T-helper 22 cell (primary cell): ENCODE results near the gene HLA-A.
A peak's percentile ranks its signal among the peaks of the same experiment; 100 is the strongest.
"Not testable (repeated sequence)": the region's sequence is repeated elsewhere in the genome, so short reads cannot be mapped to it uniquely, and the experiment has no call there.

Experiments
- DNase-seq: peaks from one replicate; pipeline ENCODE4 v3.0.0-alpha.2; 2020; ENCODE audit warnings: low read depth

The HLA-A gene

DNA sequence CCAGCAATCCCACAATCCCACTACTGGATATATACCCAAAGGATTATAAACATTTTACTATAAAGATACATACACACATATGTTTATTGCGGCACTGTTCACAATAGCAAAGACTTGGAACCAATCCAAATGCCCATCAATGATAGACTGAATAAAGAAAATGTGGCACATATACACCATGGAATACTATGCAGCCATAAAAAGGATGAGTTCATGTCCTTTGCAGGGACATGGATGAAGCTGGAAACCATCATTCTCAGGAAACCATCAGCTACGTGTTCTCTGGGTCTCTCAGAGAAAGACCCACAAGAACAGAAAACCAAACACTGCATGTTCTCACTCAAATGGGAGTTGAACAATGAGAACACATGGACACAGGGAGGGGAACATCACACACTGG is 21.4 kb downstream of the HLA-A start:
- DNase-seq = not testable (repeated sequence)

DNA sequence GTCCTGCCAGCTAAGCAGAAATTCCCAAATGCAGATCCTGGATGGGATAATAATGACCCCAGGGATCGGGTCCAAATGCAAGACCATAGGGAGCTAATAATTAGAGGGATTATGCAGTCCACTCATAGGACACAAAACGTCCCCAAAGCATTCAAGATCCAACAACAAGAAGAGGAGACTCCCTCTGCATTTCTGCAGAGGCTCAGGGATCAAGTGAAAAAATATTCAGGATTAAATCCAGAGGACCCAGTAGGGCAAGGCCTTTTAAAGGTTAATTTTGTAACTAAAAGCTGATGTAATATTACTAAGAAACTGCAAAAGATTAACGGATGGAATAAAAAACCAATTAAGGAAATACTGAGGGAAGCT is 22.2 kb downstream of the HLA-A start:
- DNase-seq = no peak

DNA sequence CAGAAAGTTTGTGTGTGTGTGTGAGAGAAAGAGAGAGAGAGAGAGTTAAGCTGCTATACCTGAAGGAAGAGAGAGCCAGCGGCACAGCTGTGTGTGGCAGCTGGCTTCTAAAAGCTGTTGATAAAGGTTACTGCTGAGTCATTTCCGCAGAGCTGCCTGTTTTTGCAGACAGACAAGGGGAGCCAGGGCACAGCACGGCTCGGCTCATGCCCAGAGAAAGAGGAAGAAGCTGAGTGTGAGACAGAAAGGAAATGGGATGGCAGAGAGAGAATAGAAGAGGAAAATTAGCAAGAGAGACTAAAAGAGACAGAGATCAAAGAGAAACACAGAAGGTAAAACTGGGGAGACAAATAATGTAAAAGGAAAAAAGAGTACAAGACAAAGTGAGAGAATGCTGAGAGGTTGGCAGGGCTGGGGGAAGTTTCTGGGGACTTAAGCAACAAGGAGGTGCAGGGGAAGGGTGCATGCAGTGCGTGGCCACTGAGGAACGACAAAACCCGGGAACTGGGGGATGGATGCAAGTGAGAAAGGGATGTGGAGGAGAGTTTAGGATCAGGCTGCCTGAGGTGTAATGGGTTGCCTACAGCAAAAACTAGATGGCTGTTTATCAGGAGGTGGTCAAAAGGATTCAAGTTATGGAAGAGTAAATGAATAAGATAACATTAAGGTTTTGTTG is 22.7 kb downstream of the HLA-A start:
- DNase-seq = peak; percentile 77

- no peak for DNase-seq
These were observed 23.2 kb downstream of the HLA-A start for GRCh38 chr6:29965563-29965872.

DNA sequence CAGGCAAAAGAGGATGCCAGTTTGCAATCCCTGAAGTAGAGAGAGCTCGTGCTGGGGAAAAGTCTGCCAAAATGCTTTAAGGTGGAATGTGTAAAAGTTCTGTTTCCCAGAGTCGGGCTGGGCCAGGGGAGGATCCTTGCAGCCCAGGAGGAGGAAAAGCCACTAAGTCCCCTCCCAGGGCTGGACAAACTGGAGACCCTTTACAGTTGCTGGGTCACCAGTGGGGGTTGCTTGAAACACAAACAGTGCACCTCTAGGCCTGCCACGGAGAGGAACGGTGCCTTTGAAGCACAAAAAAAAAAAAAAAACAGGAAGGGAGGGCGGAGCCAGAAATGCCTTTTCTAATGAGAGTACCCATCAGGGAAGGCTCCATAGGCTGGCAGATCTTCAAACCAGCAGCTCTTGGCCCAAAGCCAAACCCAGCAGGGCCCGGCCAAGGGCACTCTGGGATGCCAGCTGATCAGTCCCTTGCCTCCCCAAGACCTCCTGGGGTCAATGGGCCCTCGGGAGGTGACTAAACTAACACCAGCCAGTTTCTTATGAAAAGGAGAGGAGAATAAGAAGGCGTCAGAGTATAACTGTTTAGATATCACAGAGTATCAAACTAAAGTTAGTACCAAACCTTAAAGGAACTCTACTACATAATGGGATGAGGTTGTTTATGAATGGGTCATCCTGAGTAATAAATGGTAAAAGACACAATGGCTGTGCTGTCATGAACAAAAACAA is 23.7 kb downstream of the HLA-A start:
- DNase-seq = peak; percentile 62

DNA sequence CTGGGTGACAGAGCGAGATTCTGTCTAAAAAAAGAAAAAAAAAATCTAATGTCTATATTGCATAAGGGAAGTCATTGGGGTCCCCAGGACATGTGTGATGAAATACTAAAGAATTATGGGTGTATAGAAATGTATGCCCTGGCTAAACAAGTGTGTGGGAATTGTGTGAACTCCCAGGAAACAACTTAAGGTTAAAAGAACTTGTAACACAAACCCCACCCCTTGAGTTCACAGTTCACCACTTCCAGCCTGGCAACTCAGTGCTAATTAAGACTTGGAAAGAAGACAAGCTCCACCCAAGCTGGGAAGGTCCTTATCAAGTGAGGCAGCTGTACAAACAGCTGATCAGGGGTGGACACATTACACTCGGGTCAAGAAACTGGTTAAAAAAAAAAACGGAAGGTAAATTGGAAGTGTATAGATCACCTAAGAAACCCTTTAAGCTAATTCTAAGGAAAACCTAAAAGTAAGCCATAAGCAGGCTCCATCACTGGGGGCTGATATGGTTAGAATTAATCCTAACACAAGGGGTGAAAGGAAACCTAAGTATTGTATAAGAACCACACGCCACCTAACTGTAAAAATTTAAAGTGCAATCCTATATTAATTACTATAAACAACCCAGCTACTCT is 25.2 kb downstream of the HLA-A start:
- DNase-seq = no peak

GRCh38 chr6:29968130-29968529 is 25.8 kb downstream of the HLA-A start:
- DNase-seq = no peak

- DNase-seq = no peak
These were observed 26.6 kb downstream of the HLA-A start for GRCh38 chr6:29968905-29969304.

DNA sequence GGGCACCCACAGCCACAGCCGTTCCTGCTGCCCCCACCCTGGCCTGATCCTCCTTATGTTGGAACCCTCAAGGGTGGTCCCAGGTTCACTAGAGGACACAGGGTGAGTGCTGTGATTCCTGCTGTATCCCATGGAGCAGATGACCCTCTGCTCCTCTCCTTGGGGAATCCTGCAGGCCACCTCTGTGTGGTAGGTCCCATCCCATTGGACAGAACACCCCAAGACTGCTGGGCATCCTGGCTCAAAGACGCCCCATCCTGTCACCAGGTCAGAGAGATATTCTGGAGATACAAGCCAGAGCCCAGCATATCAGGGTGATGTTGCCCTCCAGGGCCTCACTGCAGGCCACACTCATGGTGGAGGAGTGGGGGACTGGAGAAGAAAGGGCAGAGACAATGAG is 28.4 kb downstream of the HLA-A start:
- DNase-seq = no peak

DNA sequence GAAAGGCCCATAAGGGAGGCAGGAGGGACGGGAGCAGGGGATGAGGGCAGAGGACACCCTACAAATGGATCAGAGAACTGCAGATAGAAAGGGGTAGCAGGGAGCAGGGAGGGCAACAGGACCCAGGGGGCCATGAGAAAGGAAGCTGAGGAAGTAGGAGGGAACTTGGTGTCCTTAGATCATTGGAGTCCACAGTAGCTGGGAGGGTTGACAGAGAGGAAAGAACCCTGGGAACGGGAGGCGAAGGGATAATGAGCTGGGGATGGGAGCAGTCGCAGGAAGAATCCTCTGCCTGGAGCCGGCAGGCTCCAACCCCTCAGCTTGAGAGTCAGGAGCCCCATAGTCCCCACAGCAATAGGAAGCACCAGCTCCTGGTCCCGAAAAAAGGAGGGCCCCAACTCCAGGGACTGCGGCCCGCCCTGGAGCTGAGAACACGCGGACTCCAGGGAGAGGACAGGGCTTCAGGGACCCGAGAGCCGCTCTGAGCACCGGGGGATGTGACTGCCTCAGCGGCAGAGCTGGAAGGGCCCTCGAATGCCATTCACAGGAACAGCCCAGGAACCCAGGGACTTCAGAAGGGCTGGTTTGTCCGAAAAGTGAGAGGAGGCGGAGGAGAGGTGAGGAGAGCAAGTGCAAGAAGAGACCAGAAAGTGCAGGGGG is 32.7 kb downstream of the HLA-A start:
- DNase-seq = no peak

DNA sequence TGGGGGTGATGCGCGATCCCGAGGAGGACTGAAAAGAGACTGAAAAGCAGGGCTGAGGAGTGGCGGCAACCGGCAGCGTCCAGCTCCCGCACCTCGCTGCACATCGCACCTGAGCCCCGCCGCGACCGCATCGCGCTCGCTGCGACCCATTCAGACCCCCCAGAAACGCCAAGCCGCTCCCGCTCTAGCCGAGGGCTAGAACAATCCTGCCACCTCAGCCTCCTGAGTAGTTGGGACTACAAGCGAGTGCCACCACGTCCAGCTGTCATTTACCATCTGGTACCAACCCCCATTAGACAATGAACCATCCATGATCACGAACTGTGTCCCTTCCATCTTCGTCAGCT is 33.2 kb downstream of the HLA-A start:
- no peak for DNase-seq

DNA sequence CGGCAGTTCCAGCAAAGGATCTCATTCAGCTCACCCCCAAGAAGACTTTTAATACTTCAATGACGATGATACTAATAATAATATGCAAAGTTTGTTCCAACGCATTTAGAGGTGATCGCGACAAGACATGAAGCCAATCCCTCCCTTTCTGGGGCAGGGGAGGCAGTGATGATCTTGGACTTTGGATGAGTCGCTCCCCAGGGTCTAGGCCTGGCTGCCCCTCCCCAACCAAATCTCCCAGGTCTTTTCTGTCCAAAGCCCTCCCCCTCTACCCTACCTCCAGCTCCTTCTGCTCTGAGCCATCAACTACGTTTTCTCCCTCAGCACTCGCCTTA is 33.9 kb downstream of the HLA-A start:
- no peak for DNase-seq

DNA sequence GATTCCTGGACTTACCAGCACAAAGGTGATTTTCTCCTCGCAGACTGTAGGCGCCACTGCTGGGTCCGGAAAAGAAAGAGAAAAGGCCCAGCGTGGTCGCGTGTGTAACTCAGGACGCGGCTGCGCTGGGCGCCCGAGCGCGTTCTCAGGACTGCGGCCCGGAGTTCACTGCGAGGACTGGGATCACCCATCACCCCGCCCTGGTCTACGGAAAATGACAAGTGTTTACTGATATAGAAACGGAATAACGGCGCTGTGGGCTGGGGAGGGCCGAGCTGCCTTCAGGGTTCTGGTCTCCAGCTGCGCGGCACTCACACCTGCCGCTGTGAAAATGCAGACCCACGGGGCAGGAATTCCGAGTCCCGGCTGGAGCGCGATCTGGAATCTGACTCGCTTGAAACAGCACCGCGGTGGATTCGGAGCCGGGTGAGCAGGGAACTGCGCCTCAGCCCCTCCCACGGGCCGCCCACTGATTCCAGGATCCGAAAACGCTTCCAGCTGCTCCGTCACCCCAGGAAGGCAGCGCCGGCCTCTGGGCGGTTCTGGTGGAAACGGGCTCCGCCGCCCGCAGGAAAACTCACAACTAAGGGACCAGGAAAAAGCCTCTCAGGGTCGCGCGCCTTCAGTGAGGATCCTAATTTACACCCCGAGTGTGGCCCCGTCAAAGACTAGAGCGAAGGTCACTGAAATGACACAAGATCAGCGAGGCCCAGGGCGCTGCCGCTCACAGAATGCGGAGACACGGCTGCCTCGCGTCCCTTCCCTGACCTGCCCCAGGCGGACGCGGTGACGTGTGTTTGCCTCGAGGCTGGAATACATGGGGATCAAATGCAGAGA is 34.5 kb downstream of the HLA-A start:
- no peak for DNase-seq

GRCh38 chr6:29977425-29977727 is 35.0 kb downstream of the HLA-A start:
- DNase-seq = no peak

- not testable (repeated sequence) for DNase-seq
These were observed 37.7 kb downstream of the HLA-A start for GRCh38 chr6:29980013-29980412.

GRCh38 chr6:29980511-29980910 is 38.2 kb downstream of the HLA-A start:
- no peak for DNase-seq

- no peak for DNase-seq
These were observed 39.0 kb downstream of the HLA-A start for GRCh38 chr6:29981211-29981812.

GRCh38 chr6:29982097-29982496 is 39.8 kb downstream of the HLA-A start:
- DNase-seq = no peak

DNA sequence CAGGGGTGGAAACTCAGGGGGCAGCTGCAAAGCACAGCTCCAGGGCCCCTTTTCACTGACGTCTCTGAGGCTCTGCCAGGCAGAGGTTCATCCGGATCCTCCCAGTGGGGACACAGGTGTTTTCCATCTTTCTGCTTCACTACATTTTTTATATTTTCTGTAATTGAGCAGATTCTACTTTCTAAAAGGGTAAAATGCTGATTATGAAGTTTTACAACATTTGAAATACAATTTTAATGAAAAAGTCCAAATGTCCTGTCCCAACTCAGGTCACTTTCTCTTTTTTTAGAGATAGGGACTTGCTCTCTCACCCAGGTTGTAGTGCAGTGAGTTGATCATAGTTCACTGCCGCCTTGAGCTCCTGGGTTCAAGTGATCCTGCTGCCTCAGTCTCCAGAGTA is 41.9 kb downstream of the HLA-A start:
- no peak for DNase-seq

DNA sequence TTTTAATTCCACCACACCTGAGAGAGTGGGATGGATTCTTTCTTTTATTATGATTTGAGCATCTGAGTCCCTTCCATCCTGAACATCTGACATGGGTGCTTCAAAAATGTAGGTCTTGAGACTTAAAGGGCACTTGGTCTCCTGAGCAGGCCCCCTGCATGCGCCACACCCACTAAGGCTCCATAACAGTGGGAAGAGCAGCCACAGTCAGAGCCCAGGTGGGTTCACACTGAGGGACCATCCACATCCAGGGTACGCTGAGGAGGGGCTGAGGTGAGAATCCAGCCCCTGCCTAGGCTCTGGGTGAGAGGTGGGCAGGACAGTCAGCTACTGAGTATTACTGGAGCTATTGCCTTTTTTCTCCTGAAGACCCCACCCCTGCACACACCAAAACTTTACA is 42.7 kb downstream of the HLA-A start:
- DNase-seq = no peak

DNA sequence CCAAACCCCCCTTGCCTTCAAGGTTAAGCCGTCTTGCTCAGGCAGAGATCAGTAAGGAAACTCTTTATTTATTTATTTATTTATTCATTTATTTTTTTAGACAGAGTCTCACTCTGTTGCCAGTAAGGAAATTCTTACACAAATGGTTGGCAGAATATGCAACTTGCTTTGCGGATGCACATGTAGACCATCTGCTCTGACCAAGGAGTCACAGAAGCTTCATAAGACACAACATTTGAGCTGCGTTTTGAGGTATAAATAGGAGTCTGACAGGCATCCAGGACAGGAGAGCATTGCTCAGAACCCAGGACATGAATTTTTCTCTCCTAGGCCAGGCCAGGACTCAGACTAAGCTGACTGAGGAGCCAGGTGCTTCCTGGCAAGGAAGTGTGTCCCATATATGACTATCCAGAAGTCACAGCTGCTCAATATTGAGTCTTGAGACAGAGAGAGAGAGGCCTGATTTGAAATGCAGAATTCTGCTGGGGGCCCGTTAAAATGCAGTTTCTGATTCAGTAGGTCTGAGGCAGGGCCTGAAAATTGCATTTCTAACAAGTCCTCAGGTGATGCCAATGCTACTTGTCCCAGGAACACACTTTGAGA is 43.9 kb downstream of the HLA-A start:
- no peak for DNase-seq

GRCh38 chr6:29989211-29989610 is 46.9 kb downstream of the HLA-A start:
- DNase-seq = no peak
